Activated CD4-positive, alpha-beta T cell treated with anti-CD3 and anti-CD28 coated beads, Interleukin-2, amount 10 ng/mL, durations not matched to agents 7 days and 5 days (primary cell): ENCODE data around the gene XPO5. TPM values are rescaled to one million over a fixed set of nuclear protein-coding genes. Genes with fewer than 3 reads are reported as not detected.
"Not testable (repeated sequence)": the region's sequence is repeated elsewhere in the genome, so short reads cannot be mapped to it uniquely, and the experiment has no call there.

ENCODE experiments used
- CTCF ChIA-PET: fragments of 350-600 bp; sonication (Branson Sonifier 250); formaldehyde crosslinking; loops from one replicate; lab custom pipeline; 2021; ENCODE audit warnings: antibody characterized with exemption; lab: Charles Lee
- POLR2A ChIA-PET: fragments of 350-600 bp; sonication (Branson Sonifier 250); formaldehyde crosslinking; loops from one replicate; lab custom pipeline; 2021; ENCODE audit warnings: antibody characterized with exemption; lab: Charles Lee
- DNase-seq: peaks from one replicate; pipeline ENCODE4 v3.0.0-alpha.2; 2020
- H3K27ac Mint-ChIP-seq: one replicate; pipeline ENCODE4 v1.8.0; 2021; ENCODE audit warnings: mild to moderate bottlenecking, moderate library complexity, mixed read lengths
- H3K27me3 Mint-ChIP-seq: one replicate; pipeline ENCODE4 v1.8.0; 2021; ENCODE audit warnings: mixed read lengths
- H3K36me3 Mint-ChIP-seq: one replicate; pipeline ENCODE4 v1.8.0; 2021; ENCODE audit warnings: low read depth, mixed read lengths
- H3K4me1 Mint-ChIP-seq: one replicate; pipeline ENCODE4 v1.8.0; 2021; ENCODE audit warnings: mixed read lengths
- H3K4me3 Mint-ChIP-seq: one replicate; pipeline ENCODE4 v1.8.0; 2021; ENCODE audit warnings: mild to moderate bottlenecking, moderate library complexity, mixed read lengths
- H3K9me3 Mint-ChIP-seq: one replicate; pipeline ENCODE4 v1.8.0; 2021; ENCODE audit warnings: mixed read lengths
- total RNA-seq, 2 experiments: library from RNA; stranded (reverse); gene quantifications; one replicate each; pipeline ENCODE4 v1.2.3, GENCODE V29; 2021

XPO5 gene
- total RNA-seq, 2 experiments from 2014 or later: 55.5 to 60.3 TPM

DNA sequence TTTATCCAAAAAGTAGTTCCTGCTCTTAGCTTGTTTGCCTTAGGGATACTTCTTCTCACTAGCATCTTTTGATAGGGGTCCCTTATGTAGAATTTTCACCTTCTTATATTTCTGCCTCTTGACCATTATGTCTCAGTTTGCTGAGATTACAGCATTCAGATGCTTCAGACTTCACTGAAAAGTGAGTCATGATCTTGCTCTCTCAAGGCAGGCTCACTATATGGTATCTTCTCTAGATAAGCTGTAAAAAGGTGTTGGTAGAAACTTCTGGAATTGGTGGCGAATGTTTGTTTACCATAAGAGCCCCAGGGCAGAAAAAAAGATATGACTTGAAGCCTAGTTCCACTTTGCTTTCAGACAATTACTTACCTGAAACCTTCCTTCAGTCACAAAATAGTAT, 33.6 kb upstream of the XPO5 start:
- H3K27ac Mint-ChIP-seq: no peak overlapping the region
- DNase-seq: no peak
- POLR2A ChIA-PET: no interaction called here
- H3K4me3 Mint-ChIP-seq: no peak overlapping the region
- H3K27me3 Mint-ChIP-seq: no peaks in the 10 kb centered on the region
- H3K9me3 Mint-ChIP-seq: no peaks in the 10 kb centered on the region
- H3K4me1 Mint-ChIP-seq: peaks cover 7% of the 10 kb centered on the region
- H3K36me3 Mint-ChIP-seq: peaks cover 55% of the 10 kb centered on the region
- CTCF ChIA-PET: interaction anchor here (1.4 kb wide), 1 partner anchor 11 kb away, joined by 3 read pairs; no protein-coding TSS in a partner anchor

GRCh38 chr6:43608807-43609206, 33.0 kb upstream of the XPO5 start:
- Mint-ChIP-seq H3K4me1 (peaks cover 7% of the 10 kb centered on the region), H3K9me3 (no peaks in the 10 kb centered on the region), H3K4me3 (no peak overlapping the region), H3K36me3 (peaks cover 56% of the 10 kb centered on the region), H3K27me3 (no peaks in the 10 kb centered on the region), H3K27ac (no peak overlapping the region)
- ChIA-PET CTCF (interaction anchor here (0.6 to 1.4 kb wide), 2 partner anchors 12 to 380 kb away, joined by 3 to 4 read pairs; no protein-coding TSS in a partner anchor), POLR2A (no interaction called here)
- DNase-seq: no peak

DNA sequence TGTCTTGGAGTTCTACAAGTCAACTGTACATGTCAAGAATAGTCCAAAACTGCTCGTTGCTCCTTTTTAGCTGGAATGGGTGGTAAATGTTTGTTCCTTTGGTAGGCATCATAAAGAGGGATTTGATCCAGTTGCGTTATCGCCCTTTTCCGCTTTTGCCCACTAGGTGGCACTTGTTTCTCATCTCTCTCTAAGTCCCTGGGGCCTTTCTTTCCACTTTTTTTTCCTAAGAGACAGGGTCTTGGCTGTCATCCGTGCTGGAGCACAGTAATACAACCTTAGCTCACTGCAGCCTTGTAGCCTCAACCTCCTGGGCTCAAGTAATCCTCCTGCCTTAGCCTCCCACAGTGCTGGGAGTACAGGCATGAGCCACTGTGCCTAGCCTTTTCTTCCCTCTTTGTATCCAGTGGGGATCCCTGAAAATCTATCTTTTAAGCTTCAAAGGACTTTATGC, 32.5 kb upstream of the XPO5 start:
- no peaks in the 10 kb centered on the region for H3K27me3 Mint-ChIP-seq
- POLR2A ChIA-PET: no interaction called here
- DNase-seq: peak; percentile 67
- H3K27ac Mint-ChIP-seq: no peak overlapping the region
- CTCF ChIA-PET: interaction anchor here (0.6 to 1.4 kb wide), 4 partner anchors 8 to 379 kb away, joined by 3 to 4 read pairs (median 4); no protein-coding TSS in a partner anchor
- H3K9me3 Mint-ChIP-seq: no peaks in the 10 kb centered on the region
- H3K4me3 Mint-ChIP-seq: no peak overlapping the region
- H3K36me3 Mint-ChIP-seq: peaks cover 56% of the 10 kb centered on the region
- H3K4me1 Mint-ChIP-seq: peaks cover 7% of the 10 kb centered on the region

- Mint-ChIP-seq H3K4me1 (peaks cover 7% of the 10 kb centered on the region), H3K27me3 (no peaks in the 10 kb centered on the region), H3K4me3 (no peak overlapping the region), H3K36me3 (peaks cover 60% of the 10 kb centered on the region), H3K9me3 (no peaks in the 10 kb centered on the region), H3K27ac (no peak overlapping the region)
- POLR2A ChIA-PET: no interaction called here
- no peak for DNase-seq
- CTCF ChIA-PET: interaction anchor here (0.6 to 0.7 kb wide), 3 partner anchors 50 to 292 kb away, joined by 3 to 4 read pairs (median 3); no protein-coding TSS in a partner anchor
Measured at GRCh38 chr6:43606019-43606418, 30.2 kb upstream of the XPO5 start.

DNA sequence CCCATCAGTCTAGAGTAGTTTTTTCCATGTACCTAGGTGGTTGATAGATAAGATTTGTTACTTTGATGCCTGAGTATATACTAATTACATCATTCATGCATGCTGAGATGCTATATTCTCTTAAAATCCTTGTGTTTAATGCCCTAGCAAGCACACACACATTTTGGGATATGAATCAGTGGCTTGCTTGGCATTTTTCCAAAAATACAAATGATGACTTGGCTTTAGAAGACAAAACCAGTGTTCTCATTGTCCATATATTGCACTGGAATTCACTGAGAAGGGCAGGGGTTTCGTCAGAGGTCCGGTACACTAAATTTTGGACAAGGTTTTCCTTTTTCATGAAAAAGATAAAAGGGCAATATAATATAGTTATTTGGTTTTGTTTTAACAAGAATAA, 28.3 kb upstream of the XPO5 start:
- Mint-ChIP-seq H3K27ac (peak overlapping the region; percentile 54), H3K27me3 (no peaks in the 10 kb centered on the region), H3K4me3 (no peak overlapping the region), H3K9me3 (no peaks in the 10 kb centered on the region), H3K36me3 (peaks cover 63% of the 10 kb centered on the region), H3K4me1 (peaks cover 7% of the 10 kb centered on the region)
- CTCF ChIA-PET: no interaction called here
- POLR2A ChIA-PET: no interaction called here
- DNase-seq: no peak

GRCh38 chr6:43600595-43600994, 24.8 kb upstream of the XPO5 start:
- POLR2A ChIA-PET: no interaction called here
- H3K9me3 Mint-ChIP-seq: no peaks in the 10 kb centered on the region

GRCh38 chr6:43593938-43594337, 18.1 kb upstream of the XPO5 start:
- Mint-ChIP-seq H3K9me3 (no peaks in the 10 kb centered on the region), H3K27ac (no peak overlapping the region), H3K4me3 (no peak overlapping the region), H3K27me3 (no peaks in the 10 kb centered on the region), H3K4me1 (peaks cover 10% of the 10 kb centered on the region), H3K36me3 (peaks cover 31% of the 10 kb centered on the region)
- ChIA-PET POLR2A (no interaction called here), CTCF (interaction anchor here (1.0 to 1.6 kb wide), 4 partner anchors 9 to 62 kb away, joined by 4 to 6 read pairs (median 4); no protein-coding TSS in a partner anchor)
- no peak for DNase-seq

More at GRCh38 chr6:43600595-43600994, 24.8 kb upstream of the XPO5 start:
- H3K4me1 Mint-ChIP-seq: no peaks in the 10 kb centered on the region
- DNase-seq: no peak
- H3K36me3 Mint-ChIP-seq: peaks cover 54% of the 10 kb centered on the region
- no peak overlapping the region for H3K27ac Mint-ChIP-seq
- H3K27me3 Mint-ChIP-seq: no peaks in the 10 kb centered on the region
- H3K4me3 Mint-ChIP-seq: no peak overlapping the region
- CTCF ChIA-PET: interaction anchor here (0.6 to 1.2 kb wide), 3 partner anchors 7 to 24 kb away, joined by 3 read pairs; no protein-coding TSS in a partner anchor

DNA sequence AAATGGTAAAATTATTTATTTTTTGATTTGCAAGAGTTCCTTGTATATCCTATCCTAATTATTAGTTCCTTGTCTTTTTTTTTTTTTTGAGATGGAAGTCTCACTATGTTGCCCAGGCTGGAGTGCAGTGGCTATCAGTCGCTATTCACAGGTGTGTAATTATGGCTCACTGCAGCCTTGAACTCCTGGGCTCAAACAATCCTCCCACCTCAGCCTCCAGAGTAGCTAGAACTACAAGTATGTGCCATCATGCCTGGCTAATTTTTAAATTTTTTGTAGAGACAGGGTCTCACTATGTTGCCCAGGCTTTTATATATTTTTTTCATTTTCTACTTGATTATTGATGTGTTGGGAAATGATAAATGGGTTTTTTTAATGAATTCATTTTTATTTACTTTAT, 13.7 kb upstream of the XPO5 start:
- CTCF ChIA-PET: interaction anchor here (0.6 kb wide), 2 partner anchors 90 to 140 kb away, joined by 3 read pairs; no protein-coding TSS in a partner anchor

DNA sequence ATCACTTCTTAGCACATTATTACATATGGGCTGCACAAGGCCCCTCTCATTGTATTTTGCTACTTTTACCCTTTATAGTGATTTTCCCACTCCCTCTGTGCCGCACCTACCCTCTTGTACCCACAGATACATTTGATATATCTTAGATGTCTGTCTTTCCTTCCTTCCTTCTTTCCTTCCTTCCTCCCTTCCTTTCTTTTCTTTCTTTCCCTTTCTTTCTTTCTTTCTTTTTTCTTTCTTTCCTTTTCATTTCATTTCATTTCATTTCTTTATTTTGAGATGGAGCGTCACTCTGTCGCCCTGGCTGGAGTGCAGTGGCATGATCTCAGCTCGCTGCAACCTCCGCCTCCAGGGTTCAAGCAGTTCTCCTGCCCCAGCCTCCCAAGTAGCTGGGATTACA, 12.4 kb upstream of the XPO5 start:
- Mint-ChIP-seq H3K27ac (no peak overlapping the region), H3K36me3 (peaks cover 59% of the 10 kb centered on the region), H3K4me3 (no peak overlapping the region), H3K4me1 (peaks cover 42% of the 10 kb centered on the region), H3K27me3 (no peaks in the 10 kb centered on the region), H3K9me3 (no peaks in the 10 kb centered on the region)
- POLR2A ChIA-PET: no interaction called here
- CTCF ChIA-PET: interaction anchor here (1.4 kb wide), 1 partner anchor 17 kb away, joined by 4 read pairs; no protein-coding TSS in a partner anchor
- no peak for DNase-seq

More for the DNA sequence above, 13.7 kb upstream of the XPO5 start:
- Mint-ChIP-seq H3K4me1 (peaks cover 30% of the 10 kb centered on the region), H3K36me3 (peaks cover 47% of the 10 kb centered on the region)
- POLR2A ChIA-PET, H3K27ac Mint-ChIP-seq, H3K4me3 Mint-ChIP-seq, H3K27me3 Mint-ChIP-seq, H3K9me3 Mint-ChIP-seq, DNase-seq: not testable (repeated sequence)

DNA sequence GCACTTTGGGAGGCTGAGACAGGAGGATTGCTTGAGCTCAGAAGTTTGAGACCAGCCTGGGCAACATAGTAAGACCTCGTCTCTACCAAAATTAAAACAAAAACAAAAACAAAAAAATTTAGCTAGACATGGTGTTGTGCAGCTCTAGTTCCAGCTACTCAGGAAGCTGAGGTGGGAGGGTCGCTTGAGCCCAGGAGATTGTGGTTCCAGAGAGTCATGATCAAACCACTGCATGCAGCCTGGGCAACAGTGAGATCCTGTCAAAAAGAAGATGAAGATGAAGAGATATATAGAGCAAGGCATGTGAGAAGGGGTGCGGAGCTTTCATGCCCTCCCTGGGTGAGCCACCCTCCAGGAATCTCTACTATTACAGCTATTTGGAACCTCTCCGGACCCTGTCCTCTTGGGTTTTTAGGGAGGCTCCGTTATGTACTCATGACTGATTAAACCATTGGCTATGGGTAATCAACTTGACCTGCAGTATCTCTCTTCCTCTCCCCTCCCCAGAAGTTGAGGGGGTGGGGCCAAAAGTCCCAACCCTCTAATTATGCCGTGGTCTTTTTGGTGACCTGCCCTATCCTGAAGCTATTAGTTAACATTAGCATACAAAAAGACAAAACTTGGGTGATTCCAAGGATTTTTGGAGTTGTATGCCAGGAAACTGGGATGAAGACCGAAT, 9.2 kb upstream of the XPO5 start:
- Mint-ChIP-seq H3K4me1 (peaks cover 49% of the 10 kb centered on the region), H3K36me3 (peaks cover 63% of the 10 kb centered on the region), H3K4me3 (peak overlapping the region; percentile 37), H3K27me3 (no peaks in the 10 kb centered on the region), H3K9me3 (no peaks in the 10 kb centered on the region), H3K27ac (peak overlapping the region; percentile 93)
- POLR2A ChIA-PET: interaction anchor here (0.6 kb wide), 2 partner anchors 69 to 854 kb away, joined by 3 read pairs; no protein-coding TSS in a partner anchor
- peak; percentile 70 for DNase-seq
- CTCF ChIA-PET: interaction anchor here (1.2 to 1.3 kb wide), 2 partner anchors 10 to 13 kb away, joined by 3 to 6 read pairs; no protein-coding TSS in a partner anchor

- Mint-ChIP-seq H3K36me3 (peaks cover 65% of the 10 kb centered on the region), H3K4me1 (peaks cover 67% of the 10 kb centered on the region), H3K9me3 (no peaks in the 10 kb centered on the region), H3K4me3 (no peak overlapping the region), H3K27ac (peak overlapping the region; percentile 78), H3K27me3 (no peaks in the 10 kb centered on the region)
- POLR2A ChIA-PET: no interaction called here
- CTCF ChIA-PET: interaction anchor here (0.7 to 1.0 kb wide), 2 partner anchors 10 to 31 kb away, joined by 3 to 5 read pairs; no protein-coding TSS in a partner anchor
- no peak for DNase-seq
Measured at GRCh38 chr6:43582911-43583310, 7.1 kb upstream of the XPO5 start.

DNA sequence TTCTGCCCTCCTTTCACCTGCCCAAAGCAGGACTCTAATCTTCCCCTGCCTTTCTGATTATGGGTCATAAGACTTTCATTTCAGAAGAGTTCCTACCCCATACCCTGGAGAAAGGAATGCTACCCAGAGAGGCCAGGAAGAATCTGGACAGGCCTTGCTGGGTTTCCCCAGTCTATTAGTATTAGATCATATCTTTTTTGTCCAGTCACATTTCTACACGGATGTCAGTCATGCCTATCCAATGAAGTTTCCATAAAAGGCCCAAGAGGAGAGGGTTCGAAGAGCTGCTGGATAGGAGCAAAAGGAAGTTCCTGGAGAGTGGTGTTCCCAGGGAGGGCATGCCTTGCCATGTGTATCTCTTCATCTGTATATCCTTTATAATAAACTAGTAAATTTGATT, 3.3 kb upstream of the XPO5 start:
- DNase-seq: no peak
- Mint-ChIP-seq H3K27me3 (no peaks in the 10 kb centered on the region), H3K4me3 (peak overlapping the region; percentile 36), H3K27ac (peak overlapping the region; percentile 34), H3K9me3 (no peaks in the 10 kb centered on the region), H3K4me1 (peaks cover 52% of the 10 kb centered on the region), H3K36me3 (peaks cover 45% of the 10 kb centered on the region)
- ChIA-PET POLR2A (no interaction called here), CTCF (interaction anchor here (1.0 kb wide), 1 partner anchor 13 kb away, joined by 3 read pairs; no protein-coding TSS in a partner anchor)

DNA sequence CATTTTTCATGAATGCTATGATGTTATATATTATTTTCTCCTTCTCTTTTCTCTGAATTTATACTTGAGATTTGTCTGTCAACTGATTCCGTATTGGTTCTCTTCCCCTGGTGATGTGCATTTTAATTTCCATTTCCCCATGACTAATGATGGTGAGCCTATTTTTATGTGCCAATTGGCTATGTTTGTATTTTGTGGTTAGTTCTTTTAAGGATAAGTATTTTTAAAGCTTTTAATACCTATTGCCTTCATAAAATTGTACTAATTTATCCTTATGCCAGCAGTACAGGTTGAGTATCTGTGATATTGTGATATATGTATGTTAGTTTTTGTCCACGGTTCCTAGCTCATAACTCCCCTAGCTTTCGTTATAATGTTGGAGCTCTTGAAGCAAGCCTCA, 2.9 kb upstream of the XPO5 start:
- Mint-ChIP-seq H3K4me3 (peak overlapping the region; percentile 36), H3K4me1 (peaks cover 49% of the 10 kb centered on the region), H3K36me3 (peaks cover 41% of the 10 kb centered on the region), H3K27me3 (no peaks in the 10 kb centered on the region), H3K9me3 (no peaks in the 10 kb centered on the region), H3K27ac (no peak overlapping the region)
- no peak for DNase-seq
- CTCF ChIA-PET: interaction anchor here (0.5 to 1.0 kb wide), 2 partner anchors 13 to 37 kb away, joined by 3 read pairs; no protein-coding TSS in a partner anchor
- POLR2A ChIA-PET: no interaction called here
